Ureter (tissue), 1 donor: ENCODE data around the gene DNAJC16. TPM values are rescaled to one million over a fixed set of nuclear protein-coding genes. Genes with fewer than 3 reads are reported as not detected.

Experiments used
- DNase-seq: peaks from one replicate; pipeline ENCODE4 v3.0.0-alpha.2; 2020; ENCODE audit warnings: low spot score
- total RNA-seq: library from RNA; stranded (reverse); gene quantifications from one replicate; pipeline ENCODE4 v1.2.4, GENCODE V29; 2023
- donor health status: DM: yes; HTN: yes; CAD: no.

The DNAJC16 gene
- total RNA-seq, 1 donor from 2014 or later = 43.8 TPM

DNA sequence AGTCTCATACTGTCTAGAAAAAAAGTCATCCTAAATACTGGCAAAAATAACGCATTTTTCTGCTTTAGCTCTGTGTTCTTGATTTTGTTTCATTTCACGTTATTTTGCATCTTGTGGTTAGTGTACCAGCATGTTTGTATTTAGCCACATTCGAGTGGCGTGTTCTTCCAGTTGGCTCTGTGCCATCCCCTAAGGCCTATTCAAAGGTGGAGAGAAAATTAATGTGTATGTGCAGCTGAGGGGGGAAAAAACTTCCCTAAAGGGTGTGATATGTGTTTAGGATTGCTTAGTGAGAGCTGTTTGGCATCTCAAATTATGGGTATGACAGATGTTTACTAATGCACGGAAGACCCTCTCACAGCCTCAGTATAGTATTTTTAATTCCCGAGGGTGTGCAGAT, 12.1 kb downstream of the DNAJC16 start:
- no peak for DNase-seq

DNA sequence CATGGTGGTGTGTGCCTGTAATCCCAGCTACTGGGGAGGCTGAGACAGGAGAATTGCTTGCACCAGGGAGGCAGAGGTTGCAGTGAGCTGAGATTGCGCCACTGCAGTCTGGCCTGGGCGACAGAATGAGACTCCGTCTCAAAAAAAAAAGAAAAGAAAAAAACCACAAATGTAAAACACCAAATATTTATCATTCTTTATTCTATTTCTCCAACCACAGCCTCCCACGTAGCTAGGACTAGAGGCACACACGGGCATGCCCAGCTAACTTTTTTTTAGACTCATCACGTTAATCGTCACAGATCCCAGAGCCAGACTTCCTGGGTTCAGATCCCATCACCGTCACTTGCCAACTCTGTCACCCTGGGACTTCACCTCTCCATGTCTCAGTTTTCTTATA, 13.5 kb downstream of the DNAJC16 start:
- DNase-seq = no peak

DNA sequence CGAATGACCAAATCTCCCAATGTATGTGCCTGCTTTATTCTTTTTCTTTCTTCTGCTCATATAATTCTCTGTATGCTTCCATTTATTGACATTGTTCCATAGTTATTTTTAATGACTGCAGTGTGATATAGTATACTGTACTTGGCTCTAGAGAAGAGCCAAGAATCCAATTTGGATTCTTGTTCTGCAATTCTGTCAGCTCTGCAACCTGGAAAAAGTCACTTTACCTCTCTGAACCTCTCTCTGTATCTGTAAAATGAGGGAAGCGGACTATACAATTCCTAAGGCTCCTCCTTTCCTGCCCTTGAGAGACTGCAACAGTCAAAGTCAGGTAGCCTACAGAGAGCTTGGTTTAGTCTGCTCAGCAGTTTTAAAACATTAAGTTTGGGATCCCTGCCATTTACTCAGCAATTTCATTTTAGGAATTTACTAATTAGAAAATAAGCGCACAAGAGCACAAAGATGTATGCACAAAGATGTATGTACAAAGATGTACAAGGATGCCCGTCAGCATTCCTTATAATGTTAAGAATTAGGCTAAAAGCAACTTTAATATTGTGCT, 14.7 kb downstream of the DNAJC16 start:
- no peak for DNase-seq

DNA sequence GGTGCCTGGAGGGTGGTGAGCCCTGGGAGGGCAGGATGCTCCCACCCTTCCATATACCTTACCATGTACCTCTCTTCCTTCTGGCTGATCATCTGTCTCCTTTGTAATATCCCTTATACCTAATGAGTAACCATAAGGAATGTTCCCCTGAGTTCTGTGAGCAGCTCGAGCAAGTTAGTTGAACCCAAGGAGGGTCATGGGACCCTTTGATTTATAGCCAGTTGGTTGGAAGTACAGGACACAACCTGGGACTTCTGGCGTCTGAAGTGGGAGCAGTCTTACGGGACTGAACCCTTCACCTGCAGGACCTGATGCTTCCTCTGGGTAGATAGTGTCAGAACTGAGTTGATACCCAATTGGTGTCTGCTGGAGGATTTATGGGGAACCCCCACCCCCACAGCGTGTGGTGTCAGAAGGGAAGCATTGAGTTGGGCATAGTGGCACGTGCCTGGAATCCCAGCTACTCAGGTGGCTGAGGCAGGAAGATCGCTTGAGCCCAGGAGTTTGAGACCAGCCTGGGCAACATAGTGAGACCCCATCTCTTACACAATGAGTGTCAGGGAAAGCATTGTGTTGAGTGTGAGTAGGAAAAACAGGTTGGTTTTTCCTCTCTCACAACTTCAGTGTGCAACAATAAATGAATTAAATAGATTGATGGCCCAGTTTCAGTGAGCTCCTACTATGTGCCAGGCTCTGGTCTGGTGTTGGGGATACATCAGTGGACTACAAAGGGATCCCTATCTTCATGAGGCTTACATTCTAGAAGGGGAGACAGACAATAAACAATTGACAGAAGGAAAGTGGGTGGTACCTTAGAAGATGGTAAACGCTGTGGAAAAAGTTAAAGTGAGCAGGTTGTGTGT, 16.0 kb downstream of the DNAJC16 start:
- DNase-seq = no peak

DNA sequence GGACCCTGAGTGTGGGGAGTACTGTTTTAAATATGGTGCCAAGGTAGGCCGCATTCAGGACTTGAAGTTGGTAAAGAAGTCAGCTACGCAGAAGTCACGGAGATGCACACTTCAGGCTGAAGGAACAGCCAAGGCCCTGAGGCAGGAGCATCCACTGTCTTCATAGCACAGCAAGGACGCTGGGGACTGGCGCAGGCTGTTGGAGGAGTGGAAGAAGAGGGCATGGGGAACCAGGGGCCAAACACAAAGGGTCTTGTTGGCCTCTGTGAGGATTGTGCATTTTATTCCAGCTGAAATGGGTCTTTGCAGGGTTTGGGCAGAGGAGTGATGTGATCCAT, 16.6 kb downstream of the DNAJC16 start:
- no peak for DNase-seq

DNA sequence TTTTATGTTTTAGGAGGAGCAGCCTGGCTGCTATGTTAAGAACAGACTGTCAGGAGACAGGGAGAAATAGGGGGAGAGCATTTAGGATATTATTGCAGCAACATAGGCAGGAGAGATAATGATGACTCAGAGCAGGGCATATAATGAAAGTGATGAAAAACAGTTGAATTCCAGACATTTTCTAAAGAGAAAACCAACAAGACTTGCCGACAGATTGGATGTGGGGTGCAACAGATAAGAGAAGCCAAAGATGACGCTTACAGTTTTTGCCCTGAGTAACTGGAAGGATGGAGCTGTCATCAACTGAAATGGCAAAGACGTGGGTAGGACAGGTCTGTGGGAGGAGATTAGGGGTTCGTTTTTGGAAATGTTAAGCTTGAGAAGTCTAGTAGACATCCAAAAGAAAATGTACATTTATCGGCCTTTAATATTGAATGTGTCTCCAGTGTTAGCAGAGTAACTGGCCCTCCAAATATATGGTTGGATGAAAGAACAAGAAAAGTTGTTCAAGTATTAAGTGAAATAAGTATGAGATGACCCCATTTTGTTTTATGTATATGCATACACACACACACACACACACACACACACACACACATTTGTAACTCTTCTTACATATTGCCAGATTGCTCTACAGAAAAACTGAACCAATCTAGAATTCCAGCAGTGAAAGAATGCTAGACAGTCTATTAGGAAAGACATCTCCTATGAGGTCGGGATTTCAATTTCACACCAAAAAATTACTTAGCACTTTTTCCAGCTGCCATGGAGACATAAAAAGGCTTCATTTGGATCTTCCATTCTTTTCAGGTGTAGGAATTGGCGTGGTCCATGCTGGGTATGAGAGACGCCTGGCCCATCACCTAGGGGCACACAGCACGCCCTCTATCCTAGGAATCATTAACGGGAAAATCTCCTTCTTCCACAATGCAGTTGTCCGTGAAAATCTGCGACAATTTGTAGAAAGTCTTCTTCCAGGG, 17.2 kb downstream of the DNAJC16 start:
- no peak for DNase-seq

GRCh38 chr1:15546641-15547040, 20.0 kb downstream of the DNAJC16 start:
- DNase-seq = no peak

- no peak for DNase-seq
Measured at GRCh38 chr1:15550573-15550972, 23.9 kb downstream of the DNAJC16 start.

DNA sequence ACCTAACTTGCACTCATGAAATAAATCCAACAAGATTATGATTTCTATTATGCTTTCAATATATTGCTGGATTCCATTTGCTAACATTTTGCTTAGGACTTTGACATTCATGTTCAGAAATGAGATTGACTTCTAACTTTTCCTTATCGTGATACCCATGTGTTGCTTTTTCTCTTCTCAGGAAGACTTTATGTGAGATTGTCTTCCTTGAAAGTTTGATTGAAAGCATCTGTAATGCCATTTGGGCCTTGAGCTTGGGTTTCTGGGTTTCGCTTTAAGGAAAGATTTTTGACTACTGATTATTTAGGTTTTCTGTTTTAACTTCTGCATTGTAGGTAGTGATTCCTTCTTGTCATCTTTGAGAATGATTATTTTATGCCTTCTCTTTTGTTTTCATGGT, 30.4 kb downstream of the DNAJC16 start:
- no peak for DNase-seq

GRCh38 chr1:15557594-15557993, 30.9 kb downstream of the DNAJC16 start:
- peak; percentile 14 for DNase-seq

- no peak for DNase-seq
Measured at GRCh38 chr1:15558516-15558915, 31.9 kb downstream of the DNAJC16 start.

- DNase-seq = no peak
Measured at GRCh38 chr1:15559189-15559810, 32.7 kb downstream of the DNAJC16 start.

DNA sequence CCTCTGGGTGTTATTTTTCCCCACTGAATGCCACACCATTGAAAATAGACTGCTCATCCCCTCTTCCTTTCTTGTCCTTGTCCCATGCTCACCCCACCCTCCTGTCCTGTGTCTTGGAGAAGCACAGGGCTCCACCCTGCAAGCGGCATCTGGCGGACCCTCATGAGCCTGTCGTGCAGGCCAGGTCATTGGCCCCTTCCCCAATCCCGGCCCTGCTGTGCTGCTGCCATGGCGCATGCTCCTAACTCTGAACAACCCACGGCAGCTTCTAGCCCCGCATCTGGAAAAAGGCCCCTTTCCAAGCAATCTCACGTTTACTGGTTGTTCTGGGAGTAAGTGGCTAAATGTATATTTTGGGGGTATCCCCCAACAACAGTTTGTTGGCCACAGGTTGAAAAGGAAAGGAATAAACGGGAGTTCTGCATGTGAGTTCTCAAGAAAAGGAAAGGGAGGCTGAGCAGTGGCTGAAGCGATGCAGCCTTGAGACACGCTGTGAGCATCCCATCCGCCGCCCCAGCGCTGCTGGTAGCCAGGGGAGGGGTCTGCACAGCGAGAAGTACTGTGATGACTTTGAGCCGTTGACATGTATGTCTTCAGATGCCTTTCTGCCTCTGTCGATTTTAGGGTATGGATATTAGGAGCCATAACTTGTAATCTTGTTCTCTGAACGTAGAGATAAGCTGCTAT, 41.9 kb downstream of the DNAJC16 start:
- no peak for DNase-seq

DNA sequence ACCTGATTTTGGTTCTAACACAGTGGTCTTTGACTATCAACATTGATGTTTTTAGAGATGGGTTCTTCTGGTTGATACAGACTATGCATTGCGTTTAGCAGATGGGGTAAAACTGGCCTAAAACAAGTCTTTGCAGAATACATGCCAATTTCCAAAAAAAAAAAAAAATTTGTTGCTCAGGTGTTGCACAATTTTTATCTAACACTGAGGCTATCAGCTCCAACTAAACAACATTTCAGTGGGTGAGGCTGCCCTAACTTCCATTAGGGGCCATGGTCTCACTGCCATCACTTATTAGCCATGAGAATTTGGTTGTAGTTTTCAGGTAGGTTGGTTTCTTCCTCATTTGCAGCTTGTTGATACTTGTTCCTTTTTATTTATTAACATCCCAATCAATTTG, 44.2 kb downstream of the DNAJC16 start:
- no peak for DNase-seq

GRCh38 chr1:15571266-15571665, 44.6 kb downstream of the DNAJC16 start:
- no peak for DNase-seq

DNA sequence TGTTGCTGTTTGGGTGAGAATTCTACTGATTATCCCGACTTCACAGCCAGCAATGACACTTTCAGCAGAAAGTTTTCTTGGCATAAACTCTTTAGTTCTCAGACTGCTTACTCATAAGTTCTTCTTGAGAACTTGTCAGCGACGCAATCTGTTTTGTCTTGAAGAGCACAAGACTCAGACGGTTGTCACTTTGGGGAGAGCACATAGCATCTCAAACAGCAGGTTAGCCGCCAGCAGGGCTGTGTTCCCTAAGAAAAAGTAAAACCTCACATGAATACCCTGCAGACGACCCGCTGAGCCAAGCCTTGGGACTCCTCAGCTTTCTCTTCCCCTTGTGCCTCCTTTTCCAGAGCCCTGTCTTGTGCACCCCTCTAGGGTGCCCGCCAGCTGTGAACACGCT, 46.8 kb downstream of the DNAJC16 start:
- no peak for DNase-seq

GRCh38 chr1:15574741-15575140, 48.1 kb downstream of the DNAJC16 start:
- no peak for DNase-seq

- no peak for DNase-seq
Measured at GRCh38 chr1:15575549-15576150, 49.0 kb downstream of the DNAJC16 start.

GRCh38 chr1:15577691-15578090, 51.0 kb downstream of the DNAJC16 start:
- DNase-seq = no peak

GRCh38 chr1:15578921-15579682, 52.5 kb downstream of the DNAJC16 start:
- DNase-seq = no peak
